Fibroblast of skin of right quadriceps (primary cell): ENCODE results near the gene SERINC5.
A peak's percentile ranks its signal among the peaks of the same experiment; 100 is the strongest.

Experiments used
- DNase-seq: peaks from one replicate; pipeline ENCODE4 v3.0.0-alpha.2; 2013

The SERINC5 gene

GRCh38 chr5:80091792-80092192, 164.1 kb downstream of the SERINC5 start:
- peak; percentile 50 for DNase-seq

- no peak for DNase-seq
These were observed 165.0 kb downstream of the SERINC5 start for GRCh38 chr5:80090884-80091166.

- peak; percentile 79 for DNase-seq
These were observed 172.6 kb downstream of the SERINC5 start for GRCh38 chr5:80083101-80083890.

GRCh38 chr5:80082731-80083100, 173.1 kb downstream of the SERINC5 start:
- DNase-seq: peak; percentile 83

GRCh38 chr5:80082281-80082680, 173.6 kb downstream of the SERINC5 start:
- no peak for DNase-seq

GRCh38 chr5:80078921-80079320, 176.9 kb downstream of the SERINC5 start:
- no peak for DNase-seq

- DNase-seq: no peak
These were observed 178.7 kb downstream of the SERINC5 start for GRCh38 chr5:80077051-80077714.

GRCh38 chr5:80076131-80077050, 179.5 kb downstream of the SERINC5 start:
- no peak for DNase-seq

GRCh38 chr5:80072103-80073073, 183.5 kb downstream of the SERINC5 start:
- DNase-seq: peak; percentile 33

- DNase-seq: no peak
These were observed 184.3 kb downstream of the SERINC5 start for GRCh38 chr5:80071510-80072021.

- peak; percentile 64 for DNase-seq
These were observed 185.4 kb downstream of the SERINC5 start for GRCh38 chr5:80070338-80071056.

GRCh38 chr5:80069918-80070318, 185.9 kb downstream of the SERINC5 start:
- no peak for DNase-seq

GRCh38 chr5:80069251-80069800, 186.5 kb downstream of the SERINC5 start:
- peak; percentile 37 for DNase-seq

GRCh38 chr5:80068775-80069174, 187.1 kb downstream of the SERINC5 start:
- DNase-seq: no peak

- DNase-seq: no peak
These were observed 187.6 kb downstream of the SERINC5 start for GRCh38 chr5:80068246-80068636.

GRCh38 chr5:80067531-80068245, 188.2 kb downstream of the SERINC5 start:
- DNase-seq: no peak

- DNase-seq: no peak
These were observed 188.8 kb downstream of the SERINC5 start for GRCh38 chr5:80067016-80067415.

- DNase-seq: peak; percentile 39
These were observed 191.7 kb downstream of the SERINC5 start for GRCh38 chr5:80064124-80064523.
